ENCODE measurements around the gene PXDC1.
A peak's percentile ranks its signal among the peaks of the same experiment; 100 is the strongest.
"Not testable (repeated sequence)": the region's sequence is repeated elsewhere in the genome, so short reads cannot be mapped to it uniquely, and the experiment has no call there.

PXDC1 gene

GRCh38 chr6:3768502-3768901, 17.0 kb upstream of the PXDC1 start:
- POLR2A ChIA-PET = no interaction called here

GRCh38 chr6:3767483-3767882, 16.0 kb upstream of the PXDC1 start:
- 94% methylated on average over 2 of the region's 6 CpGs for WGBS (ENCODE audit: insufficient coverage)
- H3K9me3 ChIP-seq (ENCODE audit: control extremely low read depth in 1 of 5, control insufficient read depth in 4 of 5, insufficient read depth in 2 of 5, low read depth in 1 of 5, low read length in 4 of 5); H3K4me1 ChIP-seq (ENCODE audit: control extremely low read depth in 1 of 4, control insufficient read depth in 4 of 4, insufficient read depth in 4 of 4, low read length in 3 of 4); POLR2A ChIA-PET; H3K4me3 ChIP-seq (ENCODE audit: control insufficient read depth in 1 of 7, extremely low read depth in 1 of 7, insufficient read depth in 4 of 7, low read depth in 2 of 7, low read length in 6 of 7); H3K36me3 ChIP-seq (ENCODE audit: control insufficient read depth in 4 of 4, insufficient read depth in 4 of 4, low read length in 3 of 4); H3K27me3 ChIP-seq (replicated peaks in 2 of 5; ENCODE audit: control insufficient read depth in 4 of 5, insufficient read depth in 5 of 5, low read length in 4 of 5); CTCF ChIA-PET; DNase-seq; H3K27ac ChIP-seq (ENCODE audit: insufficient read depth in 1 of 2, low read depth in 1 of 2, low read length in 2 of 2, poor library complexity in 1 of 2, severe bottlenecking in 2 of 2): not testable (repeated sequence)

More at GRCh38 chr6:3768502-3768901, 17.0 kb upstream of the PXDC1 start:
- Histone ChIP-seq H3K9me3 (ENCODE audit: control extremely low read depth in 1 of 5, control insufficient read depth in 4 of 5, insufficient read depth in 2 of 5, low read depth in 1 of 5, low read length in 4 of 5) (no peaks in the 10 kb centered on the region), H3K27ac (ENCODE audit: insufficient read depth in 1 of 2, low read depth in 1 of 2, low read length in 2 of 2, poor library complexity in 1 of 2, severe bottlenecking in 2 of 2) (no peak overlapping the region), H3K4me3 (ENCODE audit: control insufficient read depth in 1 of 7, extremely low read depth in 1 of 7, insufficient read depth in 4 of 7, low read depth in 2 of 7, low read length in 6 of 7) (no peak overlapping the region), H3K36me3 (ENCODE audit: control insufficient read depth in 4 of 4, insufficient read depth in 4 of 4, low read length in 3 of 4) (no peaks in the 10 kb centered on the region), H3K27me3 (replicated peaks in 2 of 5; ENCODE audit: control insufficient read depth in 4 of 5, insufficient read depth in 5 of 5, low read length in 4 of 5) (no peaks in the 10 kb centered on the region), H3K4me1 (ENCODE audit: control extremely low read depth in 1 of 4, control insufficient read depth in 4 of 4, insufficient read depth in 4 of 4, low read length in 3 of 4) (peaks cover 0 to 12% (median 3%) of the 10 kb centered on the region in 4 experiments)
- CTCF ChIA-PET = no interaction called here
- WGBS (ENCODE audit: insufficient coverage) = no CpG with 5 or more reads among the region's 2 CpGs
- DNase-seq = no peak

GRCh38 chr6:3766214-3766613, 14.7 kb upstream of the PXDC1 start:
- DNase-seq = peak in 1 of 3 donors; percentile 56
- WGBS (ENCODE audit: insufficient coverage) = 93% methylated on average over 7 of the region's 9 CpGs
- CTCF ChIA-PET = interaction anchor here (0.8 to 1.9 kb wide), 3 partner anchors 9 to 212 kb away, joined by 3 to 4 read pairs (median 3); no protein-coding TSS in a partner anchor

GRCh38 chr6:3765415-3765814, 13.9 kb upstream of the PXDC1 start:
- H3K4me3 ChIP-seq (ENCODE audit: control insufficient read depth in 1 of 7, extremely low read depth in 1 of 7, insufficient read depth in 4 of 7, low read depth in 2 of 7, low read length in 6 of 7) = no peak overlapping the region
- H3K36me3 ChIP-seq (ENCODE audit: control insufficient read depth in 4 of 4, insufficient read depth in 4 of 4, low read length in 3 of 4) = no peaks in the 10 kb centered on the region
- 92% methylated on average over 5 of the region's 6 CpGs for WGBS (ENCODE audit: insufficient coverage)
- POLR2A ChIA-PET = no interaction called here
- H3K27me3 ChIP-seq (replicated peaks in 2 of 5; ENCODE audit: control insufficient read depth in 4 of 5, insufficient read depth in 5 of 5, low read length in 4 of 5) = no peaks in the 10 kb centered on the region
- DNase-seq = no peak
- no peaks in the 10 kb centered on the region for H3K9me3 ChIP-seq (ENCODE audit: control extremely low read depth in 1 of 5, control insufficient read depth in 4 of 5, insufficient read depth in 2 of 5, low read depth in 1 of 5, low read length in 4 of 5)
- H3K4me1 ChIP-seq (ENCODE audit: control extremely low read depth in 1 of 4, control insufficient read depth in 4 of 4, insufficient read depth in 4 of 4, low read length in 3 of 4) = peaks cover 0 to 9% (median 3%) of the 10 kb centered on the region in 4 experiments
- no peak overlapping the region for H3K27ac ChIP-seq (ENCODE audit: insufficient read depth in 1 of 2, low read depth in 1 of 2, low read length in 2 of 2, poor library complexity in 1 of 2, severe bottlenecking in 2 of 2)
- CTCF ChIA-PET = interaction anchor here (0.6 to 1.9 kb wide), 3 partner anchors 8 to 560 kb away, joined by 3 to 4 read pairs (median 3); no protein-coding TSS in a partner anchor

More at GRCh38 chr6:3766214-3766613, 14.7 kb upstream of the PXDC1 start:
- Histone ChIP-seq H3K27ac (ENCODE audit: insufficient read depth in 1 of 2, low read depth in 1 of 2, low read length in 2 of 2, poor library complexity in 1 of 2, severe bottlenecking in 2 of 2) (no peak overlapping the region), H3K36me3 (ENCODE audit: control insufficient read depth in 4 of 4, insufficient read depth in 4 of 4, low read length in 3 of 4) (no peaks in the 10 kb centered on the region), H3K27me3 (replicated peaks in 2 of 5; ENCODE audit: control insufficient read depth in 4 of 5, insufficient read depth in 5 of 5, low read length in 4 of 5) (no peaks in the 10 kb centered on the region), H3K4me3 (ENCODE audit: control insufficient read depth in 1 of 7, extremely low read depth in 1 of 7, insufficient read depth in 4 of 7, low read depth in 2 of 7, low read length in 6 of 7) (no peak overlapping the region), H3K4me1 (ENCODE audit: control extremely low read depth in 1 of 4, control insufficient read depth in 4 of 4, insufficient read depth in 4 of 4, low read length in 3 of 4) (peaks cover 0 to 9% (median 3%) of the 10 kb centered on the region in 4 experiments), H3K9me3 (ENCODE audit: control extremely low read depth in 1 of 5, control insufficient read depth in 4 of 5, insufficient read depth in 2 of 5, low read depth in 1 of 5, low read length in 4 of 5) (no peaks in the 10 kb centered on the region)
- POLR2A ChIA-PET = interaction anchor here (0.6 kb wide), 1 partner anchor 487 kb away, joined by 3 read pairs; no protein-coding TSS in a partner anchor

- CTCF ChIA-PET = interaction anchor here (1.0 kb wide), 1 partner anchor 214 kb away, joined by 3 read pairs; no protein-coding TSS in a partner anchor
- POLR2A ChIA-PET = no interaction called here
- peak in 2 of 3 donors; percentile 69 for DNase-seq
- Histone ChIP-seq H3K4me3 (ENCODE audit: control insufficient read depth in 1 of 7, extremely low read depth in 1 of 7, insufficient read depth in 4 of 7, low read depth in 2 of 7, low read length in 6 of 7) (no peak overlapping the region), H3K27ac (ENCODE audit: insufficient read depth in 1 of 2, low read depth in 1 of 2, low read length in 2 of 2, poor library complexity in 1 of 2, severe bottlenecking in 2 of 2) (no peak overlapping the region), H3K4me1 (ENCODE audit: control extremely low read depth in 1 of 4, control insufficient read depth in 4 of 4, insufficient read depth in 4 of 4, low read length in 3 of 4) (peaks cover 0 to 9% (median 3%) of the 10 kb centered on the region in 4 experiments), H3K9me3 (ENCODE audit: control extremely low read depth in 1 of 5, control insufficient read depth in 4 of 5, insufficient read depth in 2 of 5, low read depth in 1 of 5, low read length in 4 of 5) (no peaks in the 10 kb centered on the region), H3K36me3 (ENCODE audit: control insufficient read depth in 4 of 4, insufficient read depth in 4 of 4, low read length in 3 of 4) (no peaks in the 10 kb centered on the region), H3K27me3 (replicated peaks in 2 of 5; ENCODE audit: control insufficient read depth in 4 of 5, insufficient read depth in 5 of 5, low read length in 4 of 5) (no peaks in the 10 kb centered on the region)
- WGBS (ENCODE audit: insufficient coverage) = 68% methylated on average over 3 of the region's 5 CpGs
Measured at GRCh38 chr6:3764516-3765335, 13.2 kb upstream of the PXDC1 start.

DNA sequence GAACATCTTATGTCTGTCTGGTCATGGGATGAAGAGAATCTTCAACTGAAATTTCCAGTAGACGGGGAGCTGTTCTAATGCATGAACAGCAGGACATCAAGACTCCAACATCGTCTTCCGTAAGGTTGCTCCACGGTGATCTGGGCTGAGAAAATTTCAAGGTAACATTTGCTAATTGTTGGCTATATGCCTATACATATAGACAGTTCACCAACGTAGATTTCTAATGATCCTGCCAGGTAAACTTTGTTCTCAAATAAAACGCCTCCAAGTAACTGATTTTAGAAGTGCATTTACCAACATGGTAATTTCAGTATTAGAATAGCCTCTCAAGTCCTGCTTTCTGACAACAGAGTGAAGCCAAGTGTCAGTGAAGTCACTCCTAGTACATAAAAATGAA, 11.3 kb upstream of the PXDC1 start:
- no peaks in the 10 kb centered on the region for H3K36me3 ChIP-seq (ENCODE audit: control insufficient read depth in 4 of 4, insufficient read depth in 4 of 4, low read length in 3 of 4)
- H3K27ac ChIP-seq (ENCODE audit: insufficient read depth in 1 of 2, low read depth in 1 of 2, low read length in 2 of 2, poor library complexity in 1 of 2, severe bottlenecking in 2 of 2) = no peak overlapping the region
- ChIA-PET POLR2A (no interaction called here), CTCF (no interaction called here)
- H3K27me3 ChIP-seq (replicated peaks in 2 of 5; ENCODE audit: control insufficient read depth in 4 of 5, insufficient read depth in 5 of 5, low read length in 4 of 5) = no peaks in the 10 kb centered on the region
- H3K4me3 ChIP-seq (ENCODE audit: control insufficient read depth in 1 of 7, extremely low read depth in 1 of 7, insufficient read depth in 4 of 7, low read depth in 2 of 7, low read length in 6 of 7) = no peak overlapping the region
- DNase-seq = no peak
- WGBS (ENCODE audit: insufficient coverage) = 96% methylated on average over 4 of the region's 6 CpGs
- H3K4me1 ChIP-seq (ENCODE audit: control extremely low read depth in 1 of 4, control insufficient read depth in 4 of 4, insufficient read depth in 4 of 4, low read length in 3 of 4) = peaks cover 0 to 9% (median 3%) of the 10 kb centered on the region in 4 experiments
- no peaks in the 10 kb centered on the region for H3K9me3 ChIP-seq (ENCODE audit: control extremely low read depth in 1 of 5, control insufficient read depth in 4 of 5, insufficient read depth in 2 of 5, low read depth in 1 of 5, low read length in 4 of 5)

- H3K9me3 ChIP-seq (ENCODE audit: control extremely low read depth in 1 of 5, control insufficient read depth in 4 of 5, insufficient read depth in 2 of 5, low read depth in 1 of 5, low read length in 4 of 5) = no peaks in the 10 kb centered on the region
- WGBS (ENCODE audit: insufficient coverage) = 96% methylated on average over 15 of the region's 15 CpGs
- H3K27ac ChIP-seq (ENCODE audit: insufficient read depth in 1 of 2, low read depth in 1 of 2, low read length in 2 of 2, poor library complexity in 1 of 2, severe bottlenecking in 2 of 2) = no peak overlapping the region
- H3K4me1 ChIP-seq (ENCODE audit: control extremely low read depth in 1 of 4, control insufficient read depth in 4 of 4, insufficient read depth in 4 of 4, low read length in 3 of 4) = peaks cover 0 to 9% (median 3%) of the 10 kb centered on the region in 4 experiments
- ChIA-PET CTCF (interaction anchor here (1.8 kb wide), 1 partner anchor 19 kb away, joined by 6 read pairs; no protein-coding TSS in a partner anchor), POLR2A (no interaction called here)
- DNase-seq = no peak
- no peaks in the 10 kb centered on the region for H3K36me3 ChIP-seq (ENCODE audit: control insufficient read depth in 4 of 4, insufficient read depth in 4 of 4, low read length in 3 of 4)
- no peak overlapping the region for H3K4me3 ChIP-seq (ENCODE audit: control insufficient read depth in 1 of 7, extremely low read depth in 1 of 7, insufficient read depth in 4 of 7, low read depth in 2 of 7, low read length in 6 of 7)
- no peaks in the 10 kb centered on the region for H3K27me3 ChIP-seq (replicated peaks in 2 of 5; ENCODE audit: control insufficient read depth in 4 of 5, insufficient read depth in 5 of 5, low read length in 4 of 5)
Measured at GRCh38 chr6:3762359-3762758, 10.8 kb upstream of the PXDC1 start.
